A549 (cell line): ENCODE results near the gene P4HA3. TPM values are rescaled to one million over a fixed set of nuclear protein-coding genes. Genes with fewer than 3 reads are reported as not detected.
A peak's percentile ranks its signal among the peaks of the same experiment; 100 is the strongest.

Source experiments
- ATAC-seq, 2 experiments: fragments of 200-7000 bp in 1 of 2; fragments of >200 bp in 1 of 2; cut with Nextera tagmentation in 1 of 2; cut with Tn5 transposase in 1 of 2; 3 replicates each; pipeline versions ENCODE4 v1.8.0 to v1.9.1; 2018 to 2020; ENCODE audit warnings: mild to moderate bottlenecking in 1 of 2, moderate library complexity in 1 of 2
- CTCF ChIA-PET: fragments of 300-600 bp; sonication (Branson Sonifier 250); formaldehyde crosslinking; extraction: SDS; loops from one replicate; lab custom pipeline; 2021; ENCODE audit warnings: antibody characterized with exemption, inconsistent platforms; lab: Yijun Ruan, JAX
- POLR2A ChIA-PET: fragments of 350-600 bp; formaldehyde crosslinking; extraction: SDS; loops from one replicate; lab custom pipeline; 2021; ENCODE audit warnings: antibody characterized with exemption, inconsistent platforms; lab: Yijun Ruan, JAX
- DNase-seq, 2 experiments: peaks; one replicate each; pipeline versions ENCODE4 v3.0.0 to v3.0.0-alpha.2; 2011 to 2016; ENCODE audit warnings: low read depth in 1 of 2, low spot score in 1 of 2
- FAIRE-seq: peaks from 2 replicates; lab custom pipeline; 2011; peaks lifted over from hg19 to GRCh38; lab: Jason Lieb, UNC
- H3K27ac ChIP-seq, 2 experiments: fragments of >200 bp; sonication (Bioruptor Twin); formaldehyde crosslinking; 3 replicates each; pipeline ENCODE4 v1.5.1; 2016 to 2017
- H3K4me1 ChIP-seq: fragments of >200 bp; sonication (Bioruptor Twin); formaldehyde crosslinking; 3 replicates; pipeline ENCODE4 v1.6.1; 2016
- H3K4me2 ChIP-seq: fragments of >200 bp; sonication (Bioruptor Twin); formaldehyde crosslinking; 3 replicates; pipeline ENCODE4 v1.6.1; 2016
- H3K4me3 ChIP-seq: fragments of >200 bp; sonication (Bioruptor Twin); formaldehyde crosslinking; 3 replicates; pipeline ENCODE4 v1.5.1; 2016
- H3K9me3 ChIP-seq: fragments of >200 bp; sonication (Bioruptor Twin); formaldehyde crosslinking; 3 replicates; pipeline ENCODE4 v1.6.1; 2016
- ATOH8 ChIP-seq: fragments of 250-450 bp; sonication (Bioruptor Pico); IDR thresholded peaks from 2 replicates; pipeline ENCODE4 v1.5.0; 2020; ENCODE audit warnings: low read depth, mild to moderate bottlenecking, moderate library complexity
- BCL3 ChIP-seq: fragments of >200 bp; sonication (Bioruptor Twin); formaldehyde crosslinking; IDR thresholded peaks from 3 replicates; pipeline ENCODE4 v1.6.1; 2016
- CHD4 ChIP-seq: fragments of 200-600 bp; sonication (generic); IDR thresholded peaks from 2 replicates; pipeline ENCODE4 v1.6.1; 2016; ENCODE audit warnings: antibody characterized with exemption, mild to moderate bottlenecking, borderline replicate concordance
- CTCF ChIP-seq: fragments of >200 bp; sonication (Bioruptor Twin); formaldehyde crosslinking; IDR thresholded peaks from 3 replicates; pipeline ENCODE4 v1.5.1; 2016
- ELK1 ChIP-seq: fragments of 150-350 bp; IDR thresholded peaks from 2 replicates; pipeline ENCODE4 v1.6.1; 2014; ENCODE audit warnings: low read depth, mild to moderate bottlenecking, low read length
- FOSB ChIP-seq: fragments of 250-450 bp; sonication (Bioruptor Pico); IDR thresholded peaks from 2 replicates; pipeline ENCODE4 v1.5.0; 2020; ENCODE audit warnings: mild to moderate bottlenecking, moderate library complexity
- FOXS1 ChIP-seq: fragments of 250-450 bp; sonication (Bioruptor Pico); IDR thresholded peaks from 2 replicates; pipeline ENCODE4 v1.5.0; 2020; ENCODE audit warnings: mild to moderate bottlenecking, moderate library complexity
- GATA3 ChIP-seq: IDR thresholded peaks from 2 replicates; pipeline ENCODE4 v1.6.1; 2012; ENCODE audit warnings: borderline replicate concordance
- HEYL ChIP-seq: fragments of 250-450 bp; sonication (Bioruptor Pico); IDR thresholded peaks from 2 replicates; pipeline ENCODE4 v1.8.0; 2021; ENCODE audit warnings: mild to moderate bottlenecking, moderate library complexity
- HOXB13 ChIP-seq: fragments of 250-450 bp; sonication (Bioruptor Pico); IDR thresholded peaks from 2 replicates; pipeline ENCODE4 v1.5.0; 2020; ENCODE audit warnings: low read depth, mild to moderate bottlenecking, moderate library complexity
- KDM5A ChIP-seq: fragments of 200-600 bp; sonication (generic); IDR thresholded peaks from 2 replicates; pipeline ENCODE4 v1.6.1; 2016; ENCODE audit warnings: antibody characterized with exemption, mild to moderate bottlenecking
- MYC ChIP-seq: IDR thresholded peaks from 2 replicates; pipeline ENCODE4 v1.6.1; 2012; ENCODE audit warnings: mild to moderate bottlenecking, inconsistent platforms, low read length, improper control_type of control experiment, borderline replicate concordance
- NR3C1 ChIP-seq: fragments of >200 bp; sonication (Bioruptor Twin); formaldehyde crosslinking; IDR thresholded peaks from 3 replicates; pipeline ENCODE4 v1.6.1; 2017
- PBX3 ChIP-seq: IDR thresholded peaks from 2 replicates; pipeline ENCODE4 v1.6.1; 2012
- PHF8 ChIP-seq: fragments of 200-600 bp; sonication (generic); IDR thresholded peaks from 2 replicates; pipeline ENCODE4 v1.6.1; 2016; ENCODE audit warnings: low read depth, mild to moderate bottlenecking, antibody characterized with exemption, moderate library complexity, borderline replicate concordance
- POLR2A ChIP-seq: IDR thresholded peaks from 2 replicates; pipeline ENCODE4 v1.6.1; 2012; ENCODE audit warnings: mild to moderate bottlenecking, low read length
- RAD21 ChIP-seq, 2 experiments: fragments of >200 bp in 1 of 2; sonication (Bioruptor Twin) in 1 of 2; formaldehyde crosslinking in 1 of 2; IDR thresholded peaks in 1 of 2; conservative IDR thresholded peaks in 1 of 2; 2 replicates in 1 of 2; 3 replicates in 1 of 2; pipeline ENCODE4 v1.6.1; 2012 to 2018; ENCODE audit warnings: inconsistent platforms in 1 of 2
- RARB ChIP-seq: fragments of 250-450 bp; sonication (Bioruptor Pico); IDR thresholded peaks from 2 replicates; pipeline ENCODE4 v1.8.0; 2021; ENCODE audit warnings: mild to moderate bottlenecking, moderate library complexity
- RCOR1 ChIP-seq: fragments of 150-350 bp; IDR thresholded peaks from 2 replicates; pipeline ENCODE4 v1.6.1; 2014; ENCODE audit warnings: antibody characterized with exemption, low read length, low read depth
- REST ChIP-seq: fragments of 200-600 bp; sonication (generic); IDR thresholded peaks from 2 replicates; pipeline ENCODE4 v1.6.1; 2016; ENCODE audit warnings: antibody characterized with exemption, mild to moderate bottlenecking, moderate library complexity
- RFX5 ChIP-seq: fragments of 450-650 bp; IDR thresholded peaks from 2 replicates; pipeline ENCODE4 v1.7.1; 2014; ENCODE audit warnings: antibody characterized with exemption, mild to moderate bottlenecking, moderate library complexity
- SMC3 ChIP-seq: fragments of >200 bp; sonication (Bioruptor Twin); formaldehyde crosslinking; IDR thresholded peaks from 3 replicates; pipeline ENCODE4 v1.6.1; 2018; ENCODE audit warnings: inconsistent platforms
- SREBF2 ChIP-seq: fragments of 450-650 bp; IDR thresholded peaks from 2 replicates; pipeline ENCODE4 v1.6.1; 2014; ENCODE audit warnings: mild to moderate bottlenecking, moderate library complexity
- ZFP36 ChIP-seq: fragments of 450-650 bp; IDR thresholded peaks from 2 replicates; pipeline ENCODE4 v1.6.1; 2014; ENCODE audit warnings: borderline replicate concordance; ENCODE audit not compliant: partially characterized antibody
- ZSCAN20 ChIP-seq: fragments of 250-450 bp; sonication (Bioruptor Pico); IDR thresholded peaks from 2 replicates; pipeline ENCODE4 v1.8.0; 2022; ENCODE audit warnings: mild to moderate bottlenecking, moderate library complexity
- WGBS: methylation state at CpG from one replicate; pipeline ENCODE4 v1.1.6; 2017; ENCODE audit errors: missing lambda C conversion rate; 5-methylcytosine and 5-hydroxymethylcytosine counted together
- polyA plus RNA-seq, 4 experiments: library from polyadenylated mRNA; depleted of rRNA in 3 of 4; stranded (reverse); fragments of >200 nt; fragmentation: RNase III in 1 of 4; extraction: RNeasy Plus Mini Kit Qiagen cat#74134 plus additional on column Dnase treatment in 1 of 4; gene quantifications; 2 replicates in 3 of 4; 3 replicates in 1 of 4; pipeline ENCODE4 v1.2.3, GENCODE V29; 2011 to 2017

P4HA3 gene
- polyA plus RNA-seq, 2 of the 4 experiments (the other 2 are of a cell fraction): 48.1 to 50.4 TPM

GRCh38 chr11:74347381-74347780 lies 35.9 kb upstream of the P4HA3 start:
- ChIA-PET POLR2A (no interaction called here), CTCF (no interaction called here)
- FAIRE-seq (no peak), ATAC-seq (peak in 1 of 2 experiments; percentile 42; a peak in 1 of 6 replicates), DNase-seq (no peak)
- H3K4me1 ChIP-seq: peaks cover 8% of the 10 kb centered on the region
- no peak overlapping the region for H3K27ac ChIP-seq
- no peak for TF ChIP-seq PHF8
- TF ChIP-seq CTCF: no peak
- peak overlapping the region; percentile 30; the same call in 1 of the 3 replicates for H3K4me2 ChIP-seq
- H3K4me3 ChIP-seq: no peak overlapping the region
- 32% methylated on average over 2 of the region's 2 CpGs for WGBS
- H3K9me3 ChIP-seq: peaks cover 10% of the 10 kb centered on the region; the same call in 2 of the 3 replicates

- no peak overlapping the region for H3K27ac ChIP-seq
- H3K4me1 ChIP-seq: peaks cover 8% of the 10 kb centered on the region
- POLR2A ChIA-PET: interaction anchor here (0.7 kb wide), 1 partner anchor 53 kb away, joined by 10 read pairs; no protein-coding TSS in a partner anchor
- no peak for ATAC-seq
- no peak for DNase-seq
- no peak overlapping the region for H3K4me3 ChIP-seq
- TF ChIP-seq ZSCAN20 (CRISPR knock-in tag): no peak
- no peak for TF ChIP-seq FOXS1 (CRISPR knock-in tag)
- TF ChIP-seq NR3C1: no peak
- TF ChIP-seq HOXB13 (CRISPR knock-in tag): no peak
- no peak for TF ChIP-seq RARB (CRISPR knock-in tag)
- no peak for TF ChIP-seq RAD21 (conservative IDR thresholded peaks at IDR 0.05 in 1 of 2, IDR thresholded peaks at IDR 0.05 in 1 of 2)
- no peak for TF ChIP-seq ZFP36
- no peak for TF ChIP-seq RCOR1
- no peak for TF ChIP-seq REST
- TF ChIP-seq BCL3: no peak
- TF ChIP-seq, all 56 proteins: peak for 0
- no peak for FAIRE-seq
- CTCF ChIA-PET: interaction anchor here (1.8 kb wide), 1 partner anchor 98 kb away, joined by 5 read pairs; no protein-coding TSS in a partner anchor
- 42% methylated on average over 1 of the region's 1 CpG for WGBS
- Histone ChIP-seq H3K9me3 (no peaks in the 10 kb centered on the region), H3K4me2 (no peak overlapping the region)
Observed at GRCh38 chr11:74345420-74345819, 34.0 kb upstream of the P4HA3 start.

GRCh38 chr11:74341921-74342320 lies 30.5 kb upstream of the P4HA3 start:
- Histone ChIP-seq H3K4me1 (no peaks in the 10 kb centered on the region; the same call in 2 of the 3 replicates), H3K27ac (no peak overlapping the region), H3K4me2 (no peak overlapping the region), H3K4me3 (no peak overlapping the region), H3K9me3 (no peaks in the 10 kb centered on the region)
- ChIA-PET POLR2A (no interaction called here), CTCF (interaction anchor here (1.3 kb wide), 1 partner anchor 108 kb away, joined by 3 read pairs; no protein-coding TSS in a partner anchor)
- FAIRE-seq: no peak
- no peak for DNase-seq
- 29% methylated on average over 1 of the region's 1 CpG for whole genome bisulfite sequencing
- ATAC-seq: no peak
- no peak for TF ChIP-seq MYC
- TF ChIP-seq POLR2A: no peak
- no peak for TF ChIP-seq PBX3
- TF ChIP-seq ZSCAN20 (CRISPR knock-in tag): no peak
- TF ChIP-seq KDM5A: no peak
- TF ChIP-seq SMC3: no peak
- no peak for TF ChIP-seq SREBF2
- TF ChIP-seq HEYL (CRISPR knock-in tag): no peak
- no peak for TF ChIP-seq FOSB (CRISPR knock-in tag)
- no peak for TF ChIP-seq CHD4
- TF ChIP-seq RFX5: no peak
- no peak for TF ChIP-seq RCOR1
- TF ChIP-seq ELK1: no peak
- TF ChIP-seq GATA3: no peak
- TF ChIP-seq ATOH8 (CRISPR knock-in tag): no peak
